HCT116 (cell line): Measurements from ENCODE around the gene GCAT.

ENCODE experiments used
- CEBPB ChIP-seq: IDR thresholded peaks from 2 replicates; pipeline ENCODE4 v1.6.1; 2012; ENCODE audit warnings: low read depth
- RAD21 ChIP-seq: IDR thresholded peaks from 2 replicates; pipeline ENCODE4 v1.6.1; 2012; ENCODE audit warnings: low read depth, mild to moderate bottlenecking
- SP1 ChIP-seq: IDR thresholded peaks from 2 replicates; pipeline ENCODE4 v1.6.1; 2012; ENCODE audit warnings: low read depth
- ZFX ChIP-seq: fragments of 450-650 bp; IDR thresholded peaks from 2 replicates; pipeline ENCODE4 v1.6.1; 2017
- TF ChIP-seq, protein P1 (sequence below), 3 experiments: fragments of 200-600 bp in 1 of 3; sonication (generic) in 1 of 3; IDR thresholded peaks in 2 of 3; conservative IDR thresholded peaks in 1 of 3; 2 replicates each; pipeline ENCODE4 v1.5.1; 2012 to 2017; ENCODE audit warnings: low read depth in 2 of 3, low read length in 2 of 3, antibody characterized with exemption in 1 of 3, borderline replicate concordance in 1 of 3, control low read depth in 1 of 3, mild to moderate bottlenecking in 1 of 3, mixed read lengths in 1 of 3, mixed run types in 1 of 3, moderate library complexity in 1 of 3; ENCODE audit not compliant: insufficient read depth in 1 of 3

GRCh38 chr22:37765498-37765897 lies 42.2 kb upstream of the GCAT start:
- TF ChIP-seq CEBPB (no peak), SP1 (no peak), ZFX (no peak), RAD21 (no peak)
- TF ChIP-seq, protein P1, sequence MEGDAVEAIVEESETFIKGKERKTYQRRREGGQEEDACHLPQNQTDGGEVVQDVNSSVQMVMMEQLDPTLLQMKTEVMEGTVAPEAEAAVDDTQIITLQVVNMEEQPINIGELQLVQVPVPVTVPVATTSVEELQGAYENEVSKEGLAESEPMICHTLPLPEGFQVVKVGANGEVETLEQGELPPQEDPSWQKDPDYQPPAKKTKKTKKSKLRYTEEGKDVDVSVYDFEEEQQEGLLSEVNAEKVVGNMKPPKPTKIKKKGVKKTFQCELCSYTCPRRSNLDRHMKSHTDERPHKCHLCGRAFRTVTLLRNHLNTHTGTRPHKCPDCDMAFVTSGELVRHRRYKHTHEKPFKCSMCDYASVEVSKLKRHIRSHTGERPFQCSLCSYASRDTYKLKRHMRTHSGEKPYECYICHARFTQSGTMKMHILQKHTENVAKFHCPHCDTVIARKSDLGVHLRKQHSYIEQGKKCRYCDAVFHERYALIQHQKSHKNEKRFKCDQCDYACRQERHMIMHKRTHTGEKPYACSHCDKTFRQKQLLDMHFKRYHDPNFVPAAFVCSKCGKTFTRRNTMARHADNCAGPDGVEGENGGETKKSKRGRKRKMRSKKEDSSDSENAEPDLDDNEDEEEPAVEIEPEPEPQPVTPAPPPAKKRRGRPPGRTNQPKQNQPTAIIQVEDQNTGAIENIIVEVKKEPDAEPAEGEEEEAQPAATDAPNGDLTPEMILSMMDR (IDR thresholded peaks at IDR 0.05 in 2 of 3, conservative IDR thresholded peaks at IDR 0.05 in 1 of 3; ENCODE audit: borderline replicate concordance in 1 of 3, insufficient read depth in 1 of 3, low read depth in 2 of 3, low read length in 2 of 3): no peak
